ENCODE results near the gene SPEM2. TPM values are rescaled to one million over a fixed set of nuclear protein-coding genes. Genes with fewer than 3 reads are reported as not detected.
A peak's percentile ranks its signal among the peaks of the same experiment; 100 is the strongest.

Gene SPEM2
- total and polyA plus RNA-seq, 2 of the 8 experiments (the other 6 are each of a cell fraction or from before 2014, with no cell fraction given) = 0.03 TPM; not detected in 1

DNA sequence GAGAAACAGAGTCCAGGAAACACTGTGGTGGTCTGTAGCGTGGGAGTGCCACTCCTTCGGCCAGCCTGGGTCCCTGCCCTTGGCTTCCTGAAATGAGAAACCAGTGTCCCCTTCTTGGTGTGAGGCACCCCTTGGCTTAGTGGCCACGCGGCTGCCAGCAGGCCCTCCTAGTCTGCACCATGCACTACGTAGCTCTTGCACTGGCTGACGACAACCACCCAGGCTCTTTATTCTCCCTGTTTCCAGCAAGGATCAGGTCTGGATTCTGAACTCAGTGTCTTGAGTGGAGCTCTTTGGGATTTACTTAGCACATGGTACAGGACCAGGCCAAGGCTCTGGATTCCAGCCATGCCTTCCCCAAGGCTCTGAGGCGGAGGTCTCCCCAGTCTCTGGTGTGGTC lies 2.1 kb downstream of the SPEM2 start:
- Histone ChIP-seq H2BK12ac (ENCODE audit: low read depth, low read length) (peak overlapping the region; percentile 6; the same call in 1 of the 2 replicates), H3K18ac (ENCODE audit: extremely low read depth, low read length) (no peak overlapping the region), H4K20me1 (replicated peaks in 1 of 2; ENCODE audit: control insufficient read depth in 1 of 2, insufficient read depth in 2 of 2, low read length in 2 of 2) (peaks cover 0 to 3% of the 10 kb centered on the region in 2 experiments), H3K4me2 (ENCODE audit: insufficient read depth in 1 of 2, low read depth in 2 of 2, low read length in 2 of 2) (no peak overlapping the region), H3K14ac (ENCODE audit: insufficient read length) (no peak overlapping the region), H3K9ac (replicated peaks in 1 of 4; ENCODE audit: extremely low read depth in 1 of 4, low read depth in 3 of 4, low read length in 3 of 4) (no peak overlapping the region), H3K79me1 (ENCODE audit: low read depth, low read length) (no peaks in the 10 kb centered on the region), H3K27me3 (replicated peaks in 1 of 4; ENCODE audit: control insufficient read depth in 3 of 4, extremely low read depth in 1 of 4, insufficient read depth in 3 of 4, low read length in 3 of 4) (no peaks in the 10 kb centered on the region; a peak in 1 of 7 replicates), H3K4ac (replicated peaks; ENCODE audit: insufficient read length, low read depth, low read length) (no peak overlapping the region), H3K23ac (ENCODE audit: insufficient read length) (no peak overlapping the region), H4K5ac (ENCODE audit: insufficient read length, low read depth, low read length) (no peak overlapping the region), H2AK5ac (ENCODE audit: low read depth, low read length) (no peak overlapping the region), H3K27ac (ENCODE audit: low read depth, low read length) (no peak overlapping the region), H2BK5ac (ENCODE audit: low read depth, low read length) (no peak overlapping the region), H2BK120ac (replicated peaks; ENCODE audit: low read depth, low read length) (no peak overlapping the region), H4K8ac (ENCODE audit: extremely low read depth, insufficient read depth, low read length) (no peak overlapping the region), H3K4me3 (ENCODE audit: extremely low read depth in 1 of 4, insufficient read depth in 2 of 4, low read depth in 3 of 4, low read length in 4 of 4) (no peak overlapping the region), H3K79me2 (ENCODE audit: control insufficient read depth in 1 of 2, insufficient read depth in 2 of 2, low read length in 2 of 2) (no peaks in the 10 kb centered on the region), H3K36me3 (ENCODE audit: control insufficient read depth in 2 of 4, insufficient read depth in 4 of 4, low read length in 3 of 4) (no peaks in the 10 kb centered on the region), H4K91ac (replicated peaks; ENCODE audit: insufficient read length, low read length) (no peak overlapping the region), H2AFZ (ENCODE audit: low read length) (no peak overlapping the region), H2BK15ac (ENCODE audit: low read length) (no peak overlapping the region), H2BK20ac (ENCODE audit: low read length) (no peak overlapping the region), H3K4me1 (replicated peaks in 1 of 4; ENCODE audit: control insufficient read depth in 3 of 4, insufficient read depth in 4 of 4, low read length in 3 of 4) (no peaks in the 10 kb centered on the region; a peak in 1 of 7 replicates), H3K56ac (replicated peaks; ENCODE audit: insufficient read length, low read depth, low read length) (no peak overlapping the region), H3K23me2 (ENCODE audit: low read depth, low read length) (no peaks in the 10 kb centered on the region), H3K9me3 (ENCODE audit: insufficient read depth in 2 of 2, low read depth in 1 of 2, low read length in 1 of 2) (no peaks in the 10 kb centered on the region)
- POLR2A ChIA-PET (ENCODE audit: partially characterized antibody) = interaction anchor here (0.6 to 2.0 kb wide), 6 partner anchors 11 to 66 kb away, joined by 3 to 6 read pairs (median 4); partner anchors contain the start of gene TMEM256
- TF ChIP-seq GTF2F1 (IDR thresholded peaks at IDR 0.05; ENCODE audit: borderline replicate concordance, low read depth, low read length) (no peak), HDAC6 (IDR thresholded peaks at IDR 0.05; ENCODE audit: low read depth, low read length) (no peak), CEBPB (IDR thresholded peaks at IDR 0.05; ENCODE audit: low read depth, low read length) (no peak), TEAD4 (IDR thresholded peaks at IDR 0.05; ENCODE audit: low read depth, low read length) (no peak), KDM5A (IDR thresholded peaks at IDR 0.05; ENCODE audit: low read length) (no peak), CREB1 (IDR thresholded peaks at IDR 0.05) (no peak), SIN3A (conservative IDR thresholded peaks at IDR 0.05 in 1 of 2, IDR thresholded peaks at IDR 0.05 in 1 of 2; ENCODE audit: low read depth in 1 of 2, low read length in 2 of 2) (no peak)
- TF ChIP-seq, protein P1, sequence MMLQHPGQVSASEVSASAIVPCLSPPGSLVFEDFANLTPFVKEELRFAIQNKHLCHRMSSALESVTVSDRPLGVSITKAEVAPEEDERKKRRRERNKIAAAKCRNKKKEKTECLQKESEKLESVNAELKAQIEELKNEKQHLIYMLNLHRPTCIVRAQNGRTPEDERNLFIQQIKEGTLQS (IDR thresholded peaks at IDR 0.05; ENCODE audit: insufficient read depth, low read depth, low read length) = no peak
- CTCF ChIA-PET (ENCODE audit: partially characterized antibody) = interaction anchor here (0.7 to 3.3 kb wide), 5 partner anchors 9 to 133 kb away, joined by 3 to 17 read pairs (median 4); partner anchors contain the start of gene TMEM102
- WGBS, 2 experiments (ENCODE audit: extremely low coverage in 1 of 2, insufficient coverage in 1 of 2, insufficient read length in 1 of 2, insufficient replicate concordance in 2 of 2, low coverage in 1 of 2, low lambda C conversion rate in 2 of 2, missing lambda C conversion rate in 1 of 2) = 91% methylated on average over 7 of the region's 7 CpGs; no CpG with 5 or more reads in 1 of the 2 experiments
- DNase-seq (ENCODE audit: low read depth in 1 of 2, low spot score in 2 of 2) = no peak
- FAIRE-seq = no peak

Data from H1 (cell line).